A549 (cell line): Measurements from ENCODE around the gene PRRX2. TPM values are rescaled to one million over a fixed set of nuclear protein-coding genes. Genes with fewer than 3 reads are reported as not detected.
A peak's percentile ranks its signal among the peaks of the same experiment; 100 is the strongest.

Experiments
- ATAC-seq, 2 experiments: fragments of 200-7000 bp in 1 of 2; fragments of >200 bp in 1 of 2; cut with Nextera tagmentation in 1 of 2; cut with Tn5 transposase in 1 of 2; 3 replicates each; pipeline versions ENCODE4 v1.8.0 to v1.9.1; 2018 to 2020; ENCODE audit warnings: mild to moderate bottlenecking in 1 of 2, moderate library complexity in 1 of 2
- CTCF ChIA-PET: fragments of 300-600 bp; sonication (Branson Sonifier 250); formaldehyde crosslinking; extraction: SDS; loops from one replicate; lab custom pipeline; 2021; ENCODE audit warnings: antibody characterized with exemption, inconsistent platforms; lab: Yijun Ruan, JAX
- POLR2A ChIA-PET: fragments of 350-600 bp; formaldehyde crosslinking; extraction: SDS; loops from one replicate; lab custom pipeline; 2021; ENCODE audit warnings: antibody characterized with exemption, inconsistent platforms; lab: Yijun Ruan, JAX
- DNase-seq, 2 experiments: peaks; one replicate each; pipeline versions ENCODE4 v3.0.0 to v3.0.0-alpha.2; 2011 to 2016; ENCODE audit warnings: low read depth in 1 of 2, low spot score in 1 of 2
- FAIRE-seq: peaks from 2 replicates; lab custom pipeline; 2011; peaks lifted over from hg19 to GRCh38; lab: Jason Lieb, UNC
- H3K27ac ChIP-seq, 2 experiments: fragments of >200 bp; sonication (Bioruptor Twin); formaldehyde crosslinking; 3 replicates each; pipeline ENCODE4 v1.5.1; 2016 to 2017
- H3K4me1 ChIP-seq: fragments of >200 bp; sonication (Bioruptor Twin); formaldehyde crosslinking; 3 replicates; pipeline ENCODE4 v1.6.1; 2016
- H3K4me2 ChIP-seq: fragments of >200 bp; sonication (Bioruptor Twin); formaldehyde crosslinking; 3 replicates; pipeline ENCODE4 v1.6.1; 2016
- H3K4me3 ChIP-seq: fragments of >200 bp; sonication (Bioruptor Twin); formaldehyde crosslinking; 3 replicates; pipeline ENCODE4 v1.5.1; 2016
- H3K9me3 ChIP-seq: fragments of >200 bp; sonication (Bioruptor Twin); formaldehyde crosslinking; 3 replicates; pipeline ENCODE4 v1.6.1; 2016
- BHLHE40 ChIP-seq: IDR thresholded peaks from 2 replicates; pipeline ENCODE4 v1.6.1; 2012; ENCODE audit warnings: low read depth, low read length, inconsistent platforms
- CTCF ChIP-seq: fragments of >200 bp; sonication (Bioruptor Twin); formaldehyde crosslinking; IDR thresholded peaks from 3 replicates; pipeline ENCODE4 v1.5.1; 2016
- E2F6 ChIP-seq: IDR thresholded peaks from 2 replicates; pipeline ENCODE4 v1.6.1; 2012; ENCODE audit warnings: low read depth, borderline replicate concordance
- EHF ChIP-seq: fragments of 250-450 bp; sonication (Bioruptor Pico); IDR thresholded peaks from 2 replicates; pipeline ENCODE4 v1.5.0; 2020; ENCODE audit warnings: mild to moderate bottlenecking
- EHMT2 ChIP-seq: fragments of 200-600 bp; sonication (generic); IDR thresholded peaks from 2 replicates; pipeline ENCODE4 v1.6.1; 2016; ENCODE audit warnings: antibody characterized with exemption, low read depth, mild to moderate bottlenecking, moderate library complexity
- EP300 ChIP-seq, 2 experiments: fragments of >200 bp; sonication (Bioruptor Twin); formaldehyde crosslinking; IDR thresholded peaks; 2 replicates in 1 of 2; 3 replicates in 1 of 2; pipeline ENCODE4 v1.6.1; 2016 to 2017
- FOSL2 ChIP-seq, 2 experiments: fragments of 450-650 bp in 1 of 2; fragments of >200 bp in 1 of 2; sonication (Bioruptor Twin) in 1 of 2; formaldehyde crosslinking; IDR thresholded peaks; 2 replicates each; pipeline versions ENCODE4 v1.5.0 to v1.6.1; 2016 to 2020; ENCODE audit warnings: mild to moderate bottlenecking in 1 of 2, moderate library complexity in 1 of 2
- GATA3 ChIP-seq: IDR thresholded peaks from 2 replicates; pipeline ENCODE4 v1.6.1; 2012; ENCODE audit warnings: borderline replicate concordance
- MAFK ChIP-seq: fragments of 450-650 bp; IDR thresholded peaks from 2 replicates; pipeline ENCODE4 v1.6.1; 2014; ENCODE audit not compliant: partially characterized antibody
- MAX ChIP-seq: IDR thresholded peaks from 2 replicates; pipeline ENCODE4 v1.6.1; 2012
- PBX3 ChIP-seq: IDR thresholded peaks from 2 replicates; pipeline ENCODE4 v1.6.1; 2012
- PHF8 ChIP-seq: fragments of 200-600 bp; sonication (generic); IDR thresholded peaks from 2 replicates; pipeline ENCODE4 v1.6.1; 2016; ENCODE audit warnings: low read depth, mild to moderate bottlenecking, antibody characterized with exemption, moderate library complexity, borderline replicate concordance
- POLR2AphosphoS2 ChIP-seq: conservative IDR thresholded peaks from 2 replicates; pipeline ENCODE4 v1.6.1; 2012; ENCODE audit warnings: low read length, improper control_type of control experiment, inconsistent platforms
- RCOR1 ChIP-seq: fragments of 150-350 bp; IDR thresholded peaks from 2 replicates; pipeline ENCODE4 v1.6.1; 2014; ENCODE audit warnings: antibody characterized with exemption, low read length, low read depth
- RFX5 ChIP-seq: fragments of 450-650 bp; IDR thresholded peaks from 2 replicates; pipeline ENCODE4 v1.7.1; 2014; ENCODE audit warnings: antibody characterized with exemption, mild to moderate bottlenecking, moderate library complexity
- SMC3 ChIP-seq: fragments of >200 bp; sonication (Bioruptor Twin); formaldehyde crosslinking; IDR thresholded peaks from 3 replicates; pipeline ENCODE4 v1.6.1; 2018; ENCODE audit warnings: inconsistent platforms
- TP53 ChIP-seq: fragments of 250-450 bp; sonication (Bioruptor Pico); IDR thresholded peaks from 2 replicates; pipeline ENCODE4 v1.5.0; 2021; ENCODE audit warnings: mild to moderate bottlenecking, moderate library complexity
- USF2 ChIP-seq: fragments of 450-650 bp; IDR thresholded peaks from 2 replicates; pipeline ENCODE4 v1.6.1; 2014; ENCODE audit warnings: antibody characterized with exemption
- ZNF302 ChIP-seq: fragments of 250-450 bp; sonication (Bioruptor Pico); IDR thresholded peaks from 2 replicates; pipeline ENCODE4 v1.9.0; 2021; ENCODE audit warnings: inconsistent platforms, mild to moderate bottlenecking, moderate library complexity
- WGBS: methylation state at CpG from one replicate; pipeline ENCODE4 v1.1.6; 2017; ENCODE audit errors: missing lambda C conversion rate; 5-methylcytosine and 5-hydroxymethylcytosine counted together
- polyA plus RNA-seq, 4 experiments: library from polyadenylated mRNA; depleted of rRNA in 3 of 4; stranded (reverse); fragments of >200 nt; fragmentation: RNase III in 1 of 4; extraction: RNeasy Plus Mini Kit Qiagen cat#74134 plus additional on column Dnase treatment in 1 of 4; gene quantifications; 2 replicates in 3 of 4; 3 replicates in 1 of 4; pipeline ENCODE4 v1.2.3, GENCODE V29; 2011 to 2017

PRRX2 gene
- polyA plus RNA-seq, 2 of the 4 experiments (the other 2 are of a cell fraction) = 0.90 to 2.7 TPM

GRCh38 chr9:129639034-129639630 is 26.3 kb upstream of the PRRX2 start:
- DNase-seq = no peak
- no peak overlapping the region for H3K4me2 ChIP-seq
- no peak for FAIRE-seq
- no peak overlapping the region for H3K4me3 ChIP-seq
- POLR2A ChIA-PET = interaction anchor here (1.0 to 1.7 kb wide), 3 partner anchors 13 to 499 kb away, joined by 3 to 5 read pairs (median 3); partner anchors contain the start of gene NTMT1
- no peaks in the 10 kb centered on the region for H3K9me3 ChIP-seq
- peaks cover 18% of the 10 kb centered on the region for H3K4me1 ChIP-seq
- CTCF ChIA-PET = interaction anchor here (1.0 to 26.2 kb wide), 10 partner anchors 11 to 505 kb away, joined by 3 to 947 read pairs (median 10); partner anchors contain the start of genes C9orf50 and NTMT1
- TF ChIP-seq RFX5 = no peak
- TF ChIP-seq POLR2AphosphoS2 = peak; percentile 18; the same call in 1 of the 2 replicates
- 95% methylated on average over 15 of the region's 17 CpGs for WGBS
- ATAC-seq = no peak
- no peak overlapping the region for H3K27ac ChIP-seq

- 92% methylated on average over 12 of the region's 12 CpGs for WGBS
- FAIRE-seq (no peak), DNase-seq (no peak), ATAC-seq (no peak)
- TF ChIP-seq PHF8 (no peak), PBX3 (0 out of 2 replicates have a peak, but pooled peaks have one; percentile 10)
- Histone ChIP-seq H3K4me2 (peak overlapping the region; percentile 91; the same call in 2 of the 3 replicates), H3K4me1 (peaks cover 18% of the 10 kb centered on the region), H3K27ac (no peak overlapping the region), H3K9me3 (no peaks in the 10 kb centered on the region), H3K4me3 (no peak overlapping the region)
- ChIA-PET POLR2A (interaction anchor here (1.0 to 1.7 kb wide), 3 partner anchors 14 to 500 kb away, joined by 3 to 5 read pairs (median 3); partner anchors contain the start of gene NTMT1), CTCF (interaction anchor here (1.0 to 26.2 kb wide), 11 partner anchors 12 to 506 kb away, joined by 3 to 947 read pairs (median 16); partner anchors contain the start of genes C9orf50 and NTMT1)
These were observed 25.7 kb upstream of the PRRX2 start for GRCh38 chr9:129639756-129640085.

GRCh38 chr9:129640086-129640870 is 25.2 kb upstream of the PRRX2 start:
- DNase-seq (no peak), FAIRE-seq (no peak), ATAC-seq (no peak)
- Histone ChIP-seq H3K4me1 (peaks cover 18% of the 10 kb centered on the region), H3K27ac (0 out of 6 replicates have a peak overlapping the region, but pooled peaks of 1 of the 2 experiments have one; percentile 15), H3K4me3 (peak overlapping the region; percentile 87), H3K4me2 (peak overlapping the region; percentile 91), H3K9me3 (no peaks in the 10 kb centered on the region)
- CTCF ChIA-PET = interaction anchor here (1.0 to 26.2 kb wide), 14 partner anchors 12 to 507 kb away, joined by 3 to 947 read pairs (median 12); partner anchors contain the start of genes NTMT1, PTGES and TOR1B
- POLR2A ChIA-PET = interaction anchor here (1.0 to 1.7 kb wide), 3 partner anchors 14 to 500 kb away, joined by 3 to 5 read pairs (median 3); partner anchors contain the start of gene NTMT1
- 80% methylated on average over 18 of the region's 25 CpGs for WGBS
- TF ChIP-seq PHF8 = no peak
- TF ChIP-seq POLR2AphosphoS2 = no peak; the same call in 1 of the 2 replicates
- TF ChIP-seq E2F6 = no peak
- TF ChIP-seq EHMT2 = no peak
- no peak for TF ChIP-seq TP53 (CRISPR knock-in tag)
- no peak for TF ChIP-seq GATA3
- no peak for TF ChIP-seq RFX5
- TF ChIP-seq MAFK = no peak
- TF ChIP-seq ZNF302 = no peak

- Histone ChIP-seq H3K4me2 (peak overlapping the region; percentile 91), H3K27ac (peak overlapping the region; percentile 83 to 94), H3K9me3 (no peaks in the 10 kb centered on the region), H3K4me3 (peak overlapping the region; percentile 87), H3K4me1 (peaks cover 18% of the 10 kb centered on the region)
- WGBS = 29% methylated on average over 35 of the region's 44 CpGs
- no peak for DNase-seq
- ChIA-PET CTCF (interaction anchor here (0.7 to 26.2 kb wide), 17 partner anchors 11 to 534 kb away, joined by 3 to 947 read pairs (median 9); partner anchors contain the start of genes NTMT1, PTGES and TOR1B), POLR2A (no interaction called here)
- FAIRE-seq = no peak
- peak; percentile 2 to 14; a peak in 4 of 6 replicates for ATAC-seq
- TF ChIP-seq RFX5 (no peak), RCOR1 (no peak), SMC3 (no peak), EHF (CRISPR knock-in tag) (no peak), USF2 (no peak), BHLHE40 (no peak), CTCF (no peak), FOSL2 (IDR thresholded peaks at IDR 0.05) (no peak), FOSL2 (CRISPR knock-in tag; IDR thresholded peaks at IDR 0.05) (no peak), POLR2AphosphoS2 (no peak), MAX (no peak), EP300 (IDR thresholded peaks at IDR 0.05) (no peak)
These were observed 24.3 kb upstream of the PRRX2 start for GRCh38 chr9:129640871-129641749.
